ENCODE results near the gene DCST1. TPM values are rescaled to one million over a fixed set of nuclear protein-coding genes. Genes with fewer than 3 reads are reported as not detected.

Gene DCST1
- total RNA-seq, 1 experiment from 2014 or later = 0.32 TPM

DNA sequence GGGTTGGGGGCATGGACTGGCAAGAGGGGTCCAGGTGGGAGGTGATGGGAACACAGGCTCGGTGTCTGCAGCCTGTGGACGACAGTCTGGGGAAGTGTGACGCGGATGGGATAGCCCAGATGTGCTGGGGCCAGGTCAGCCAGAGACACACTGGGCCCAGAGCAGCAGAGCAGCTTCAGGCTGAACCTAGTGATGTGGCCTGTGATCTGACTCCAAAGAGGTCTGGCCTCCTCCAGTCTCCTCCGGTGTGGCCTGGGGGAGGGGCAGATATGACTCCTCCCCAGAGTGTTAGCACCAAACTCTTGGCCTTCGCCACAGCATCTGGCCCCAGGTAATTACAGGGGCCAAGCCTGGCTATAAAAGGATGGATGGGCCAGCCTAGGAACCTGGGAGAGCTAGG, 58.5 kb downstream of the DCST1 start:
- H3K9ac ChIP-seq (ENCODE audit: low read length) = no peak overlapping the region
- intact Hi-C loops (cut with micrococcal nuclease) = loop anchor here (10.0 kb wide), 1 partner anchor 503 kb away; no protein-coding TSS in a partner anchor
- H3K9me2 ChIP-seq (ENCODE audit: insufficient read depth) = no peaks in the 10 kb centered on the region
- H3K79me2 ChIP-seq (ENCODE audit: insufficient read depth, low read length) = no peaks in the 10 kb centered on the region
- no peak overlapping the region; a peak in 1 of 4 replicates for H3K4me3 ChIP-seq (replicated peaks in 1 of 2; ENCODE audit: low read depth in 1 of 2, low read length in 2 of 2)
- no peaks in the 10 kb centered on the region for H4K20me1 ChIP-seq (ENCODE audit: insufficient read depth)
- H3K4me2 ChIP-seq (ENCODE audit: low read length) = no peak overlapping the region; the same call in 1 of the 2 replicates
- DNase-seq (ENCODE audit: low read depth, low spot score) (no peak), ATAC-seq (no peak)
- ChIA-PET RAD21 (ENCODE audit: low non-redundant PET in 1 of 2, low total read pairs in 2 of 2, uncharacterized antibody in 2 of 2, unreplicated experiment in 2 of 2) (interaction anchor here (0.8 to 2.0 kb wide), 4 partner anchors 69 to 81 kb away, joined by 3 to 35 read pairs (median 14); partner anchors contain the start of gene KRTCAP2 (in 1 of the 2)), CTCF (interaction anchor here (0.6 to 5.9 kb wide), 15 partner anchors 16 to 135 kb away, joined by 3 to 163 read pairs (median 6); partner anchors contain the start of genes EFNA1, KRTCAP2 and TRIM46), POLR2A (interaction anchor here (0.7 to 1.5 kb wide), 5 partner anchors 31 to 81 kb away, joined by 3 to 9 read pairs (median 4); partner anchors contain the start of genes DPM3 and KRTCAP2)
- no TSS peak for BruUV-seq (replicated peaks)
- H2AFZ ChIP-seq (ENCODE audit: low read depth, low read length, poor library complexity, severe bottlenecking) = no peak overlapping the region
- no peak overlapping the region for H3K27ac ChIP-seq (ENCODE audit: low read depth, low read length)
- no peaks in the 10 kb centered on the region for H3K27me3 ChIP-seq (ENCODE audit: insufficient read depth, low read length)
- H3K9me3 ChIP-seq (ENCODE audit: control insufficient read depth in 1 of 2, insufficient read depth in 1 of 2, low read depth in 1 of 2, low read length in 2 of 2) = no peaks in the 10 kb centered on the region
- no peaks in the 10 kb centered on the region for H3K36me3 ChIP-seq (ENCODE audit: control insufficient read depth in 1 of 2, insufficient read depth in 2 of 2, low read length in 2 of 2)
- H3K4me1 ChIP-seq (ENCODE audit: control insufficient read depth in 1 of 2, insufficient read depth in 2 of 2, low read length in 2 of 2) = peaks cover 12 to 29% of the 10 kb centered on the region in 2 experiments; a peak in 3 of 4 replicates
- TF ChIP-seq EZH2phosphoT487 (IDR thresholded peaks at IDR 0.05; ENCODE audit: borderline replicate concordance) (no peak), TCF7L2 (IDR thresholded peaks at IDR 0.05; ENCODE audit: borderline replicate concordance, extremely low read depth, insufficient read depth, insufficient read length) (no peak), SIN3A (IDR thresholded peaks at IDR 0.05; ENCODE audit: low read depth) (no peak), JUND (IDR thresholded peaks at IDR 0.05) (no peak), MAX (IDR thresholded peaks at IDR 0.05) (no peak), POLR2A (IDR thresholded peaks at IDR 0.05; ENCODE audit: borderline replicate concordance, extremely low read depth, insufficient read depth, insufficient read length) (peak; percentile 6), FOSL1 (IDR thresholded peaks at IDR 0.05; ENCODE audit: low read depth) (no peak)

DNA sequence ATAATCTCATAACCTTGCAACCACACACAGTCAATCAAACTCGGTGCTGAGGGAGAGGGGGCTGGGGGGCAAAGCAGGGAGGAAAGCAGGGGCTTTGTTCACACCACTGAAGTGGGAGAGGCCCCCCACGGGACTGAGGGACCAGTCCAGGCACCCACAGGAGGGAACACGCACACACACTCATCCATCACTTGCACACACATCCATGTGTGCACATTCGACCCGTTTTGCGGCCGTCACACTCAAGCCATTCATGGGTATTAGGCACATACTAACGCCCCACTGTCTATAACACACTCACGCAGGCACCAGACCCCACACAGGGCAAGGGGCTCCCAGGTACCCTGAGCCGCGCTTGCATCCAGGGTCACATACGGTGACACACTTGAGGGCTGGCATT, 59.0 kb downstream of the DCST1 start:
- ATAC-seq (no peak), DNase-seq (ENCODE audit: low read depth, low spot score) (no peak)
- H3K9me2 ChIP-seq (ENCODE audit: insufficient read depth) = no peaks in the 10 kb centered on the region
- H3K9ac ChIP-seq (ENCODE audit: low read length) = no peak overlapping the region
- ChIA-PET POLR2A (no interaction called here), CTCF (interaction anchor here (5.9 kb wide), 1 partner anchor 74 kb away, joined by 163 read pairs; no protein-coding TSS in a partner anchor), RAD21 (ENCODE audit: low non-redundant PET in 1 of 2, low total read pairs in 2 of 2, uncharacterized antibody in 2 of 2, unreplicated experiment in 2 of 2) (interaction anchor here (1.9 to 2.0 kb wide), 2 partner anchors 75 kb away, joined by 23 to 35 read pairs; no protein-coding TSS in a partner anchor)
- intact Hi-C loops (cut with micrococcal nuclease) = loop anchor here (10.0 kb wide), 1 partner anchor 502 kb away; no protein-coding TSS in a partner anchor
- no peaks in the 10 kb centered on the region for H3K36me3 ChIP-seq (ENCODE audit: control insufficient read depth in 1 of 2, insufficient read depth in 2 of 2, low read length in 2 of 2)
- no peaks in the 10 kb centered on the region for H3K9me3 ChIP-seq (ENCODE audit: control insufficient read depth in 1 of 2, insufficient read depth in 1 of 2, low read depth in 1 of 2, low read length in 2 of 2)
- no peak overlapping the region for H3K4me3 ChIP-seq (replicated peaks in 1 of 2; ENCODE audit: low read depth in 1 of 2, low read length in 2 of 2)
- H2AFZ ChIP-seq (ENCODE audit: low read depth, low read length, poor library complexity, severe bottlenecking) = no peak overlapping the region
- peaks cover 12 to 29% of the 10 kb centered on the region in 2 experiments; a peak in 3 of 4 replicates for H3K4me1 ChIP-seq (ENCODE audit: control insufficient read depth in 1 of 2, insufficient read depth in 2 of 2, low read length in 2 of 2)
- H3K79me2 ChIP-seq (ENCODE audit: insufficient read depth, low read length) = no peaks in the 10 kb centered on the region
- H3K4me2 ChIP-seq (ENCODE audit: low read length) = no peak overlapping the region
- no peak overlapping the region for H3K27ac ChIP-seq (ENCODE audit: low read depth, low read length)
- no peaks in the 10 kb centered on the region for H4K20me1 ChIP-seq (ENCODE audit: insufficient read depth)
- BruUV-seq (replicated peaks) = no TSS peak
- H3K27me3 ChIP-seq (ENCODE audit: insufficient read depth, low read length) = no peaks in the 10 kb centered on the region
- no peak for TF ChIP-seq SIN3A (IDR thresholded peaks at IDR 0.05; ENCODE audit: low read depth)
- no peak for TF ChIP-seq EZH2 (IDR thresholded peaks at IDR 0.05)
- TF ChIP-seq, protein P1, sequence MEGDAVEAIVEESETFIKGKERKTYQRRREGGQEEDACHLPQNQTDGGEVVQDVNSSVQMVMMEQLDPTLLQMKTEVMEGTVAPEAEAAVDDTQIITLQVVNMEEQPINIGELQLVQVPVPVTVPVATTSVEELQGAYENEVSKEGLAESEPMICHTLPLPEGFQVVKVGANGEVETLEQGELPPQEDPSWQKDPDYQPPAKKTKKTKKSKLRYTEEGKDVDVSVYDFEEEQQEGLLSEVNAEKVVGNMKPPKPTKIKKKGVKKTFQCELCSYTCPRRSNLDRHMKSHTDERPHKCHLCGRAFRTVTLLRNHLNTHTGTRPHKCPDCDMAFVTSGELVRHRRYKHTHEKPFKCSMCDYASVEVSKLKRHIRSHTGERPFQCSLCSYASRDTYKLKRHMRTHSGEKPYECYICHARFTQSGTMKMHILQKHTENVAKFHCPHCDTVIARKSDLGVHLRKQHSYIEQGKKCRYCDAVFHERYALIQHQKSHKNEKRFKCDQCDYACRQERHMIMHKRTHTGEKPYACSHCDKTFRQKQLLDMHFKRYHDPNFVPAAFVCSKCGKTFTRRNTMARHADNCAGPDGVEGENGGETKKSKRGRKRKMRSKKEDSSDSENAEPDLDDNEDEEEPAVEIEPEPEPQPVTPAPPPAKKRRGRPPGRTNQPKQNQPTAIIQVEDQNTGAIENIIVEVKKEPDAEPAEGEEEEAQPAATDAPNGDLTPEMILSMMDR (IDR thresholded peaks at IDR 0.05 in 2 of 3, conservative IDR thresholded peaks at IDR 0.05 in 1 of 3; ENCODE audit: borderline replicate concordance in 1 of 3, insufficient read depth in 1 of 3, low read depth in 2 of 3, low read length in 2 of 3) = no peak
- no peak for TF ChIP-seq MAX (IDR thresholded peaks at IDR 0.05)
- TF ChIP-seq POLR2A (IDR thresholded peaks at IDR 0.05; ENCODE audit: borderline replicate concordance, extremely low read depth, insufficient read depth, insufficient read length) = no peak
- TF ChIP-seq JUND (IDR thresholded peaks at IDR 0.05) = no peak
- TF ChIP-seq RAD21 (IDR thresholded peaks at IDR 0.05; ENCODE audit: low read depth) = no peak
- no peak for TF ChIP-seq SRF (IDR thresholded peaks at IDR 0.05; ENCODE audit: low read depth)
- TF ChIP-seq, protein P2, sequence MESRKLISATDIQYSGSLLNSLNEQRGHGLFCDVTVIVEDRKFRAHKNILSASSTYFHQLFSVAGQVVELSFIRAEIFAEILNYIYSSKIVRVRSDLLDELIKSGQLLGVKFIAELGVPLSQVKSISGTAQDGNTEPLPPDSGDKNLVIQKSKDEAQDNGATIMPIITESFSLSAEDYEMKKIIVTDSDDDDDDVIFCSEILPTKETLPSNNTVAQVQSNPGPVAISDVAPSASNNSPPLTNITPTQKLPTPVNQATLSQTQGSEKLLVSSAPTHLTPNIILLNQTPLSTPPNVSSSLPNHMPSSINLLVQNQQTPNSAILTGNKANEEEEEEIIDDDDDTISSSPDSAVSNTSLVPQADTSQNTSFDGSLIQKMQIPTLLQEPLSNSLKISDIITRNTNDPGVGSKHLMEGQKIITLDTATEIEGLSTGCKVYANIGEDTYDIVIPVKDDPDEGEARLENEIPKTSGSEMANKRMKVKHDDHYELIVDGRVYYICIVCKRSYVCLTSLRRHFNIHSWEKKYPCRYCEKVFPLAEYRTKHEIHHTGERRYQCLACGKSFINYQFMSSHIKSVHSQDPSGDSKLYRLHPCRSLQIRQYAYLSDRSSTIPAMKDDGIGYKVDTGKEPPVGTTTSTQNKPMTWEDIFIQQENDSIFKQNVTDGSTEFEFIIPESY (IDR thresholded peaks at IDR 0.05; ENCODE audit: extremely low read depth, insufficient replicate concordance, low read length) = no peak
- no peak for TF ChIP-seq FOSL1 (IDR thresholded peaks at IDR 0.05; ENCODE audit: low read depth)
- TF ChIP-seq CBX3 (IDR thresholded peaks at IDR 0.05; ENCODE audit: low read depth) = no peak
